HepG2 (cell line): ENCODE results near the gene RSBN1L. TPM values are rescaled to one million over a fixed set of nuclear protein-coding genes. Genes with fewer than 3 reads are reported as not detected.

ENCODE experiments used
- ATAC-seq: fragments of 200-7000 bp; cut with Tn5 transposase; 3 replicates; pipeline ENCODE4 v1.9.1; 2020; ENCODE audit warnings: mild to moderate bottlenecking, moderate library complexity
- BruUV-seq: library from RNA; stranded (reverse); fragments of 400-500 nt; replicated peaks from 2 replicates; lab custom pipeline; 2021; lab: Mats Ljungman, UMichigan
- CTCF ChIA-PET: fragments of 300-600 bp; formaldehyde crosslinking; extraction: SDS; loops from one replicate; lab custom pipeline; 2021; ENCODE audit warnings: low total read pairs, inconsistent platforms, low intra/inter-chr PET ratio; lab: Yijun Ruan, JAX
- POLR2A ChIA-PET: fragments of 350-600 bp; sonication (Branson Sonifier 250); formaldehyde crosslinking; loops from one replicate; lab custom pipeline; 2020; ENCODE audit warnings: antibody characterized with exemption, inconsistent platforms; lab: Yijun Ruan, JAX
- DNase-seq: peaks from one replicate; pipeline ENCODE4 v3.0.0-alpha.2; 2015; ENCODE audit warnings: low spot score
- FAIRE-seq: peaks from 3 replicates; lab custom pipeline; 2011; peaks lifted over from hg19 to GRCh38; lab: Jason Lieb, UNC
- H2AFZ ChIP-seq: one replicate; pipeline ENCODE4 v1.6.1; 2011; ENCODE audit warnings: low read length, inconsistent platforms
- H3K27ac ChIP-seq: fragments of 300-600 bp; 3 replicates; pipeline ENCODE4 v1.8.0; 2011; ENCODE audit warnings: mixed run types, mild to moderate bottlenecking, mixed read lengths, low read length, inconsistent platforms; ENCODE audit not compliant: insufficient read depth; ENCODE audit errors: extremely low read length
- H3K27me3 ChIP-seq, 2 experiments: fragments of 200-600 bp in 1 of 2; 2 replicates in 1 of 2; 3 replicates in 1 of 2; pipeline versions ENCODE4 v1.6.0 to v1.8.0; 2011; ENCODE audit warnings: low read length in 2 of 2, mild to moderate bottlenecking in 2 of 2, moderate library complexity in 2 of 2, inconsistent platforms in 1 of 2; ENCODE audit not compliant: insufficient read depth in 2 of 2, control insufficient read depth in 1 of 2
- H3K36me3 ChIP-seq, 2 experiments: fragments of 200-600 bp in 1 of 2; replicated peaks in 1 of 2; 2 replicates in 1 of 2; 3 replicates in 1 of 2; pipeline versions ENCODE4 v1.5.1 to v1.8.0; 2011; ENCODE audit warnings: low read length in 2 of 2, inconsistent platforms in 1 of 2; ENCODE audit not compliant: insufficient read depth in 2 of 2, control insufficient read depth in 1 of 2
- H3K4me1 ChIP-seq: 2 replicates; pipeline ENCODE4 v1.5.1; 2012; ENCODE audit warnings: low read length, inconsistent platforms; ENCODE audit not compliant: insufficient read depth
- H3K4me2 ChIP-seq: 2 replicates; pipeline ENCODE4 v1.6.0; 2011; ENCODE audit warnings: low read depth, low read length, inconsistent platforms
- H3K4me3 ChIP-seq, 3 experiments: fragments of 200-600 bp in 1 of 3; sonication (generic), shearing (Covaris generic) in 1 of 3; replicated peaks in 1 of 3; 2 replicates each; pipeline ENCODE4 v1.5.1; 2011 to 2016; ENCODE audit warnings: low read length in 3 of 3, inconsistent platforms in 2 of 3, low read depth in 2 of 3, mild to moderate bottlenecking in 2 of 3, control low read depth in 1 of 3, mixed read lengths in 1 of 3; ENCODE audit not compliant: insufficient read depth in 1 of 3
- H3K79me2 ChIP-seq: one replicate; pipeline ENCODE4 v1.6.1; 2011; ENCODE audit warnings: low read length, inconsistent platforms; ENCODE audit not compliant: insufficient read depth
- H3K9ac ChIP-seq: 2 replicates; pipeline ENCODE4 v1.6.0; 2011; ENCODE audit warnings: mild to moderate bottlenecking, low read depth, low read length, inconsistent platforms; ENCODE audit not compliant: insufficient read depth
- H3K9me3 ChIP-seq: 2 replicates; pipeline ENCODE4 v1.5.1; 2012; ENCODE audit warnings: mild to moderate bottlenecking, low read length
- H4K20me1 ChIP-seq: 2 replicates; pipeline ENCODE4 v1.6.0; 2011; ENCODE audit warnings: inconsistent platforms, mild to moderate bottlenecking, low read length, moderate library complexity; ENCODE audit not compliant: insufficient read depth
- BORCS8-MEF2B ChIP-seq: sonication (generic); formaldehyde crosslinking; IDR thresholded peaks from 2 replicates; pipeline ENCODE4 v1.8.0; 2022; ENCODE audit warnings: mild to moderate bottlenecking, missing genetic modification reagents
- BRCA1 ChIP-seq: sonication (generic); formaldehyde crosslinking; IDR thresholded peaks from 2 replicates; pipeline ENCODE4 v1.4.0; 2020; ENCODE audit warnings: missing genetic modification reagents
- ELF3 ChIP-seq: IDR thresholded peaks from 2 replicates; pipeline ENCODE4 v1.6.1; 2016; ENCODE audit warnings: missing genetic modification reagents, missing compliant biosample characterization
- ETV5 ChIP-seq: IDR thresholded peaks from 2 replicates; pipeline ENCODE4 v1.6.1; 2018; ENCODE audit warnings: missing biosample characterization, missing genetic modification reagents, inconsistent platforms, borderline replicate concordance
- PRMT3 ChIP-seq: sonication (generic); formaldehyde crosslinking; IDR thresholded peaks from 2 replicates; pipeline ENCODE4 v1.8.1; 2022; ENCODE audit warnings: low read depth, mild to moderate bottlenecking, moderate library complexity, missing genetic modification reagents, borderline replicate concordance
- SNAPC2 ChIP-seq: sonication (generic); formaldehyde crosslinking; IDR thresholded peaks from 2 replicates; pipeline ENCODE4 v1.8.1; 2022; ENCODE audit warnings: mild to moderate bottlenecking, missing genetic modification reagents
- SNRNP70 ChIP-seq: fragments of 200-400 bp; formaldehyde crosslinking; IDR thresholded peaks from 2 replicates; pipeline ENCODE4 v1.6.1; 2017; ENCODE audit warnings: mild to moderate bottlenecking, low read depth, low read length, moderate library complexity
- TCF7L2 ChIP-seq: IDR thresholded peaks from 2 replicates; pipeline ENCODE4 v1.6.1; 2011; ENCODE audit warnings: mild to moderate bottlenecking, low read depth, low read length, moderate library complexity
- ZMYM3 ChIP-seq: sonication (generic); formaldehyde crosslinking; IDR thresholded peaks from 2 replicates; pipeline ENCODE4 v1.5.1; 2020; ENCODE audit warnings: mild to moderate bottlenecking, missing genetic modification reagents
- ZNF235 ChIP-seq: sonication (generic); formaldehyde crosslinking; IDR thresholded peaks from 2 replicates; pipeline ENCODE4 v1.8.1; 2023; ENCODE audit warnings: mild to moderate bottlenecking, missing genetic modification reagents, borderline replicate concordance
- ZNF260 ChIP-seq: sonication (generic); formaldehyde crosslinking; IDR thresholded peaks from 2 replicates; pipeline ENCODE4 v1.4.0; 2020; ENCODE audit warnings: missing genetic modification reagents, low read depth, mild to moderate bottlenecking, borderline replicate concordance
- ZNF589 ChIP-seq: sonication (generic); formaldehyde crosslinking; conservative IDR thresholded peaks from 2 replicates; pipeline ENCODE4 v1.8.0; 2022; ENCODE audit warnings: mild to moderate bottlenecking, moderate library complexity, missing genetic modification reagents
- ZNF616 ChIP-seq: sonication (generic); formaldehyde crosslinking; IDR thresholded peaks from 2 replicates; pipeline ENCODE4 v1.5.0; 2020; ENCODE audit warnings: low read depth, mild to moderate bottlenecking, missing genetic modification reagents
- ZSCAN22 ChIP-seq: sonication (generic); formaldehyde crosslinking; IDR thresholded peaks from 2 replicates; pipeline ENCODE4 v1.4.0; 2020; ENCODE audit warnings: mild to moderate bottlenecking, missing genetic modification reagents
- WGBS: methylation state at CpG from one replicate; pipeline ENCODE4 v1.1.6; 2017; ENCODE audit warnings: low lambda C conversion rate; 5-methylcytosine and 5-hydroxymethylcytosine counted together
- in situ Hi-C: cut with HindIII; loops from 2 replicates; pipeline ENCODE4 v1.10.0; 2017; ENCODE audit warnings: low pct_unique_long_range_greater_than_20kb; ENCODE audit not compliant: extremely low pct_ligation_motif_present
- intact Hi-C: fragments of 100-400 bp; cut with micrococcal nuclease; formaldehyde crosslinking; loops from one replicate; pipeline ENCODE4 v1.10.0; 2022; ENCODE audit not compliant: unreplicated experiment
- polyA plus RNA-seq, 8 experiments: library from polyadenylated mRNA; depleted of rRNA in 3 of 8; stranded (reverse) in 7 of 8; unstranded in 1 of 8; fragments of >200 nt; fragmentation: Illumina TruSeq in 4 of 8; extraction: Trizol in 4 of 8; gene quantifications; 2 replicates each; pipeline versions ENCODE4 v1.2.1 to v1.2.3, GENCODE V29; 2011 to 2016; ENCODE audit warnings: low read depth in 4 of 8, missing spikeins in 1 of 8, mixed read lengths in 1 of 8; ENCODE audit not compliant: insufficient read depth in 1 of 8
- total RNA-seq, 5 experiments: library from RNA; depleted of rRNA; stranded (reverse); fragments of >200 nt; fragmentation: Illumina TruSeq; extraction: Trizol; gene quantifications; 2 replicates each; pipeline ENCODE4 v1.2.3, GENCODE V29; 2016; ENCODE audit warnings: low read depth in 1 of 5
- TF ChIP-seq, protein P1 (sequence below): sonication (generic); formaldehyde crosslinking; IDR thresholded peaks from 2 replicates; pipeline ENCODE4 v1.8.1; 2023; ENCODE audit warnings: mild to moderate bottlenecking, missing genetic modification reagents
- TF ChIP-seq, protein P2 (sequence below): sonication (generic); formaldehyde crosslinking; IDR thresholded peaks from 2 replicates; pipeline ENCODE4 v1.4.0; 2020; ENCODE audit warnings: low read depth, mild to moderate bottlenecking, missing genetic modification reagents
- TF ChIP-seq, protein P3 (sequence below): sonication (generic); formaldehyde crosslinking; IDR thresholded peaks from 2 replicates; pipeline ENCODE4 v1.4.0; 2020; ENCODE audit warnings: missing genetic modification reagents

The RSBN1L gene
- total and polyA plus RNA-seq, 2 of the 13 experiments (the other 11 are each of a cell fraction or from before 2014, with no cell fraction given) = 7.7 to 21.3 TPM

DNA sequence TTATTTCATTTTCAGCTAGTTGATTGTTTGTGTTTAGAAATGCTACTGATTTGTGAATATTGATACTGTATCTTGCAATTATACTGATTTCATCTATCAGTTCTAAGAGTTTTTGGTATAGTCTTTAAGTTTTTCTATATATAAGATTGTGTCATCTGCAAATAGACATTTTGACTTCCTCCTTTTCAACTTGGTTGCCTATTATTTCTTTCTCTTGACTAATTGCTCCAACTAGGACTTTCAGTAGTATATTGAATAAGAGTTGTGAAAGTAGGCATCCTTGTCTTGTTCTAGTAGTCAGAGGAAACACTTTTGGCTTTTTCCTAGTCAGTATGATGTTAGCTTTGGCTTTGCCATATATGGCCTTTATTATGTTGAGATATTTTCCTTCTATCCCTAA, 122.8 kb downstream of the RSBN1L start:
- Histone ChIP-seq H3K4me2 (no peak overlapping the region), H3K4me3 (no peak overlapping the region), H3K9ac (no peak overlapping the region), H3K27ac (no peak overlapping the region), H3K4me1 (no peaks in the 10 kb centered on the region), H3K9me3 (peaks cover 25% of the 10 kb centered on the region)
- in situ Hi-C loops = no loop called here
- intact Hi-C loops = no loop called here
- no TSS peak for BruUV-seq
- ATAC-seq = no peak
- TF ChIP-seq PRMT3 (CRISPR knock-in tag) (no peak), ZNF235 (no peak)
- TF ChIP-seq, all 625 proteins: peak for 0
- Histone ChIP-seq H4K20me1 (no peaks in the 10 kb centered on the region), H3K27me3 (no peaks in the 10 kb centered on the region), H3K79me2 (peaks cover 7% of the 10 kb centered on the region), H2AFZ (no peak overlapping the region), H3K36me3 (no peaks in the 10 kb centered on the region)
- ChIA-PET CTCF (no interaction called here), POLR2A (no interaction called here)
- FAIRE-seq (no peak), DNase-seq (no peak)

DNA sequence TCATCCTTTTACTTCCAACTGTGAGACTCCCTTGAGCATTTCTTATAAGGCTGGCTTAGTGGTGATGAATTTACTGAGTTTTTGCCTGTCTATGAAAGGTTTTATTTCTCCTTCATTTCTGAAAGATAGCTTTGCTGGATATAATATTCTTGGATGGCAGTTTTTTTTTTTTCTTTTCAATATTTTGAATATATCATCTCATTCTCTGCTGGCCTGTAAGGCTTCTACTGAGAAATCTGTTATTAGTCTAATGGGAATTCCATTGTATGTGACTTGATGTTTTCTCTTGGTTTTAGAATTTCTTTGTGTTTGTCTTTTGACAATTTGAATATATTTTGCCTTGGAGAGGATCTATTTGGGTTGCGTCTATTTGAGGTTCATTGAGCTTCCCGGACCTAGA, 124.7 kb downstream of the RSBN1L start:
- Histone ChIP-seq H3K9me3 (peaks cover 25% of the 10 kb centered on the region), H3K79me2 (peaks cover 7% of the 10 kb centered on the region), H3K36me3 (no peaks in the 10 kb centered on the region), H3K4me3 (no peak overlapping the region), H3K4me1 (no peaks in the 10 kb centered on the region), H3K9ac (no peak overlapping the region), H4K20me1 (no peaks in the 10 kb centered on the region), H2AFZ (no peak overlapping the region), H3K4me2 (no peak overlapping the region), H3K27me3 (no peaks in the 10 kb centered on the region), H3K27ac (no peak overlapping the region)
- FAIRE-seq (no peak), DNase-seq (no peak), ATAC-seq (no peak)
- ChIA-PET CTCF (no interaction called here), POLR2A (no interaction called here)
- 97% methylated on average over 2 of the region's 2 CpGs for WGBS
- no TSS peak for BruUV-seq
- in situ Hi-C loops (no loop called here), intact Hi-C loops (no loop called here)
- TF ChIP-seq SNRNP70 (no peak), ZNF260 (CRISPR knock-in tag) (no peak), ETV5 (no peak), ZSCAN22 (no peak), ZNF589 (CRISPR knock-in tag) (no peak), TCF7L2 (no peak), ZNF616 (no peak), ELF3 (CRISPR knock-in tag) (no peak), SNAPC2 (CRISPR knock-in tag) (no peak), BORCS8-MEF2B (no peak), ZMYM3 (CRISPR knock-in tag) (no peak), BRCA1 (CRISPR knock-in tag) (no peak)
- TF ChIP-seq, protein P1, sequence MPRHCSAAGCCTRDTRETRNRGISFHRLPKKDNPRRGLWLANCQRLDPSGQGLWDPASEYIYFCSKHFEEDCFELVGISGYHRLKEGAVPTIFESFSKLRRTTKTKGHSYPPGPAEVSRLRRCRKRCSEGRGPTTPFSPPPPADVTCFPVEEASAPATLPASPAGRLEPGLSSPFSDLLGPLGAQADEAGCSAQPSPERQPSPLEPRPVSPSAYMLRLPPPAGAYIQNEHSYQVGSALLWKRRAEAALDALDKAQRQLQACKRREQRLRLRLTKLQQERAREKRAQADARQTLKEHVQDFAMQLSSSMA (CRISPR knock-in tag) = no peak
- TF ChIP-seq, protein P2, sequence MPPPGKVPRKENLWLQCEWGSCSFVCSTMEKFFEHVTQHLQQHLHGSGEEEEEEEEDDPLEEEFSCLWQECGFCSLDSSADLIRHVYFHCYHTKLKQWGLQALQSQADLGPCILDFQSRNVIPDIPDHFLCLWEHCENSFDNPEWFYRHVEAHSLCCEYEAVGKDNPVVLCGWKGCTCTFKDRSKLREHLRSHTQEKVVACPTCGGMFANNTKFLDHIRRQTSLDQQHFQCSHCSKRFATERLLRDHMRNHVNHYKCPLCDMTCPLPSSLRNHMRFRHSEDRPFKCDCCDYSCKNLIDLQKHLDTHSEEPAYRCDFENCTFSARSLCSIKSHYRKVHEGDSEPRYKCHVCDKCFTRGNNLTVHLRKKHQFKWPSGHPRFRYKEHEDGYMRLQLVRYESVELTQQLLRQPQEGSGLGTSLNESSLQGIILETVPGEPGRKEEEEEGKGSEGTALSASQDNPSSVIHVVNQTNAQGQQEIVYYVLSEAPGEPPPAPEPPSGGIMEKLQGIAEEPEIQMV (CRISPR knock-in tag) = no peak
- TF ChIP-seq, protein P3, sequence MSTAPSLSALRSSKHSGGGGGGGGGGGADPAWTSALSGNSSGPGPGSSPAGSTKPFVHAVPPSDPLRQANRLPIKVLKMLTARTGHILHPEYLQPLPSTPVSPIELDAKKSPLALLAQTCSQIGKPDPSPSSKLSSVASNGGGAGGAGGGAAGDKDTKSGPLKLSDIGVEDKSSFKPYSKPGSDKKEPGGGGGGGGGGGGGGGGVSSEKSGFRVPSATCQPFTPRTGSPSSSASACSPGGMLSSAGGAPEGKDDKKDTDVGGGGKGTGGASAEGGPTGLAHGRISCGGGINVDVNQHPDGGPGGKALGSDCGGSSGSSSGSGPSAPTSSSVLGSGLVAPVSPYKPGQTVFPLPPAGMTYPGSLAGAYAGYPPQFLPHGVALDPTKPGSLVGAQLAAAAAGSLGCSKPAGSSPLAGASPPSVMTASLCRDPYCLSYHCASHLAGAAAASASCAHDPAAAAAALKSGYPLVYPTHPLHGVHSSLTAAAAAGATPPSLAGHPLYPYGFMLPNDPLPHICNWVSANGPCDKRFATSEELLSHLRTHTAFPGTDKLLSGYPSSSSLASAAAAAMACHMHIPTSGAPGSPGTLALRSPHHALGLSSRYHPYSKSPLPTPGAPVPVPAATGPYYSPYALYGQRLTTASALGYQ (CRISPR knock-in tag) = no peak
